Smooth muscle cell of the brain vasculature (primary cell): ENCODE data around the gene ATP6V0A1.

ENCODE experiments used
- DNase-seq: peaks from one replicate; pipeline ENCODE4 v3.0.0-alpha.2; 2012; ENCODE audit warnings: low read depth, low spot score

The ATP6V0A1 gene

GRCh38 chr17:42518755-42519545, 60.3 kb downstream of the ATP6V0A1 start:
- DNase-seq = no peak

- peak; percentile 94 for DNase-seq
Observed at GRCh38 chr17:42519546-42520491, 61.1 kb downstream of the ATP6V0A1 start.

- no peak for DNase-seq
Observed at GRCh38 chr17:42520540-42520951, 61.9 kb downstream of the ATP6V0A1 start.

GRCh38 chr17:42521036-42521435, 62.4 kb downstream of the ATP6V0A1 start:
- DNase-seq = no peak

- no peak for DNase-seq
Observed at GRCh38 chr17:42521666-42522262, 63.1 kb downstream of the ATP6V0A1 start.

- no peak for DNase-seq
Observed at GRCh38 chr17:42522263-42522790, 63.6 kb downstream of the ATP6V0A1 start.

GRCh38 chr17:42522798-42523278, 64.2 kb downstream of the ATP6V0A1 start:
- no peak for DNase-seq

GRCh38 chr17:42525221-42525620, 66.5 kb downstream of the ATP6V0A1 start:
- DNase-seq = no peak

- no peak for DNase-seq
Observed at GRCh38 chr17:42526031-42526444, 67.4 kb downstream of the ATP6V0A1 start.

GRCh38 chr17:42527932-42528331, 69.3 kb downstream of the ATP6V0A1 start:
- DNase-seq = no peak

- DNase-seq = no peak
Observed at GRCh38 chr17:42529061-42529460, 70.4 kb downstream of the ATP6V0A1 start.

- DNase-seq = no peak
Observed at GRCh38 chr17:42530952-42531454, 72.3 kb downstream of the ATP6V0A1 start.

- DNase-seq = no peak
Observed at GRCh38 chr17:42531455-42532354, 73.0 kb downstream of the ATP6V0A1 start.

- no peak for DNase-seq
Observed at GRCh38 chr17:42535155-42536047, 76.7 kb downstream of the ATP6V0A1 start.

GRCh38 chr17:42536048-42536371, 77.3 kb downstream of the ATP6V0A1 start, which contains the start of gene NAGLU:
Gene NAGLU (plus strand): TSS chr17:42536241. CDS start chr17:42536273, 32 bp downstream.
- DNase-seq = no peak

GRCh38 chr17:42536372-42537155, 77.9 kb downstream of the ATP6V0A1 start:
- DNase-seq = no peak

GRCh38 chr17:42537156-42537805, 78.6 kb downstream of the ATP6V0A1 start:
- no peak for DNase-seq

GRCh38 chr17:42537826-42538451, 79.3 kb downstream of the ATP6V0A1 start:
- DNase-seq = no peak
